ENCODE results near the gene TMEM132D. TPM values are rescaled to one million over a fixed set of nuclear protein-coding genes. Genes with fewer than 3 reads are reported as not detected.

TMEM132D gene
- total RNA-seq, 2 experiments from 2014 or later = not detected

DNA sequence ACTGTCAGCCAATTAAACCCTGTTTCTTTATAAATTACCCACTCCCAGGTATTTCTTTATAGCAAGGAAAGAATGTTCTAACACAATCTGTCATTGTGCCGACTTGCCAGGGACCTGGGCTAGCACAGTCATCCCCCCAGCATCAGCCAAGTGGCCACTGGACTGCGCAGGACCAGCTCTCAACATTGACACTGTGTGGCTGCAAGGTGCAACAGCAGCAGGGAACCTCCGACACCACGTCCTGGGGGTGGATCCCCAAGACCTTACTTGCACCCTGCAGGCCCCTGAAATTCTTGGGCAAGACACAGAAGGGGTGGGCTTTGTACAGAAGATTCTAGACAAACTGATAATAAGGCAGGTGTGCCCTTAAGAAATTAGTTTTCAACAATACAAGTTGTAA lies 741.0 kb downstream of the TMEM132D start:
- Mint-ChIP-seq H3K36me3 (ENCODE audit: low read depth) (no peaks in the 10 kb centered on the region), H3K4me3 (no peak overlapping the region), H3K4me1 (no peaks in the 10 kb centered on the region), H3K9me3 (peaks cover 10% of the 10 kb centered on the region), H3K27me3 (no peaks in the 10 kb centered on the region), H3K27ac (no peak overlapping the region)
- DNase-seq = no peak
- CTCF ChIA-PET = no interaction called here
- POLR2A ChIA-PET = no interaction called here

GRCh38 chr12:129161511-129161910 lies 742.3 kb downstream of the TMEM132D start:
- H3K27ac Mint-ChIP-seq = no peak overlapping the region
- no peak overlapping the region for H3K4me3 Mint-ChIP-seq
- ChIA-PET POLR2A (no interaction called here), CTCF (no interaction called here)
- no peaks in the 10 kb centered on the region for H3K36me3 Mint-ChIP-seq (ENCODE audit: low read depth)
- H3K4me1 Mint-ChIP-seq = no peaks in the 10 kb centered on the region
- H3K9me3 Mint-ChIP-seq = peaks cover 10% of the 10 kb centered on the region
- DNase-seq = no peak
- no peaks in the 10 kb centered on the region for H3K27me3 Mint-ChIP-seq

GRCh38 chr12:129160282-129160681 lies 743.5 kb downstream of the TMEM132D start:
- Mint-ChIP-seq H3K36me3 (ENCODE audit: low read depth) (no peaks in the 10 kb centered on the region), H3K27ac (no peak overlapping the region), H3K4me3 (no peak overlapping the region), H3K9me3 (peaks cover 7% of the 10 kb centered on the region), H3K27me3 (no peaks in the 10 kb centered on the region), H3K4me1 (no peaks in the 10 kb centered on the region)
- no peak for DNase-seq
- ChIA-PET POLR2A (no interaction called here), CTCF (no interaction called here)

DNA sequence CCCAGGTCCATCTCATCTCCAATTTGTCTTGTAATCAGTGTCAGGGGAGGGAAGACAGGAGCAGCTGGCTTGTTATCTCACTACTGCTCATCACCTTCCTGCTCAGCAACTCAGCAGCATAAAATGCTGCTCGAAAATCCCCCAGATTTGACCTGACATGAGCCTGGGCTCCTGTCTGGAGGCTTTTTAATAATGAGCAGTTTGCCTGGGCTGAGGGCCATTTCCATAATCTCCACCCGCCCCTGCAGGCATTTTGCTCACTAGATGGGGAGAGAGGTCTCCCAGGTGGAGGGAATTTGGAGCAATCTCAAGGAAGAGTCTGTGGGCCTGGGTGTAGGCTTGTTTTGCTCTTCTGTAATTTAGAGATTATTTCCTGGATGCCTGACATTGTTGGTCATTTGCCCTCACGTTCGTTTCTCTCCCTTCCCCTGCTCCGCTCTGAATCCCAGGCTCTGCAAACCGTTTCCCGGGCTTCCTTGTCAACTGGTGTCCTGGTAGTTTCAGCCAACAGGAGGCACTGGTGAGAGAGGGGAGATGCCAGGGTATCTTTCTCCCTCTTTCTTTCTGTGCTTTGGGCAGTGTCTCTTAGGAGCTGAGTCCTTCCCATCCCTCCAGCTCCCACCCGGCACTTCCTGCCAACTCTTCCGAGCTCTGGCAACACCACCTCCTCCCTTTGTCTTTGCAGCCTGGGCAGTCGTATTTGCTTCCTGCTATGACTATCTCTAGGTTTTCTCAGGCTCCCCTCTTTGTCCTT lies 751.3 kb downstream of the TMEM132D start:
- Mint-ChIP-seq H3K27me3 (no peaks in the 10 kb centered on the region), H3K4me3 (no peak overlapping the region), H3K36me3 (ENCODE audit: low read depth) (no peaks in the 10 kb centered on the region), H3K4me1 (no peaks in the 10 kb centered on the region), H3K9me3 (no peaks in the 10 kb centered on the region), H3K27ac (no peak overlapping the region)
- ChIA-PET CTCF (no interaction called here), POLR2A (interaction anchor here (0.7 kb wide), 1 partner anchor 426 kb away, joined by 3 read pairs; no protein-coding TSS in a partner anchor)
- DNase-seq = no peak

GRCh38 chr12:129150721-129151120 lies 753.1 kb downstream of the TMEM132D start:
- no peak overlapping the region for H3K27ac Mint-ChIP-seq
- H3K4me1 Mint-ChIP-seq = no peaks in the 10 kb centered on the region
- no peak overlapping the region for H3K4me3 Mint-ChIP-seq
- H3K9me3 Mint-ChIP-seq = no peaks in the 10 kb centered on the region
- ChIA-PET CTCF (interaction anchor here (0.5 kb wide), 2 partner anchors 496 to 762 kb away, joined by 3 read pairs; no protein-coding TSS in a partner anchor), POLR2A (no interaction called here)
- H3K27me3 Mint-ChIP-seq = no peaks in the 10 kb centered on the region
- H3K36me3 Mint-ChIP-seq (ENCODE audit: low read depth) = no peaks in the 10 kb centered on the region
- no peak for DNase-seq

DNA sequence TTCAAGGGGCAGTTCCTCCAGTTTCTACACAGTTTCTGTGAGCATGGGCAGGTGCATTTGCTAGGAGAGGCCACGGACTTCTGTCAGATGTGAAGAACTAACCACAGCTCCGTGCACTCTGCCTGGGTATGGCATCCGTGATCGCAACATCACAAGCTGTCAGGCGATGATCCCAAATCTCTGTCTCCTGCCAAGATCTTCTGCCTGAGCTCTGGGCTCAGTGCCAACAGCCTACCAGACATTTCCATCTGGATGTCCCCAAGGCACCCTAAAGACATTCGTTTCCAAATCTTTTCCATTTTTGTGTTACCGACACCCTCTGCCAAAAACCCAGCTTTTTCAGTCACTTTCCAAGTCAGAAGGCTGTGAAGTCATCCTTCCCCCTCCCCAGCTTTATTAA lies 758.4 kb downstream of the TMEM132D start:
- ChIA-PET CTCF (no interaction called here), POLR2A (no interaction called here)
- H3K9me3 Mint-ChIP-seq = no peaks in the 10 kb centered on the region
- H3K4me1 Mint-ChIP-seq = no peaks in the 10 kb centered on the region
- no peak for DNase-seq
- H3K4me3 Mint-ChIP-seq = no peak overlapping the region
- no peak overlapping the region for H3K27ac Mint-ChIP-seq
- no peaks in the 10 kb centered on the region for H3K27me3 Mint-ChIP-seq
- H3K36me3 Mint-ChIP-seq (ENCODE audit: low read depth) = no peaks in the 10 kb centered on the region

DNA sequence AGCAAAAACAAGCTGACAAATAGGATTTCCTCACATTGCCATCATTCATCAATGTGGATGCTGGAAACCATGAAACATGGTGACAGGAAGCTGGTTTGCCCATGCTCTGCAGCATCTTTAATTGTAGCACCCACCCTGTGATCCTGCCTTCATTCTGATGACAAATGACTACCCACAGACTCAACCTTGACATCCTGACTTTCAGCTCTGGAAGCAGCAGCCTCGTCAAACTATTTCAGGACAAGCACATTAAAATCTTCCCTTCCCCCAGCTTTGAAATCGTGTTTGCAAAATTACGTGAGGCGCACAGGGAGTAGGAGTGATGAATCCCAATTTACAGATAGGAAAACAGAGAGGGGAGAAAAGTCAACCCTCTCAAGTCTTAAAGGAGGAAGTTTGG lies 765.0 kb downstream of the TMEM132D start:
- ChIA-PET POLR2A (no interaction called here), CTCF (no interaction called here)
- no peaks in the 10 kb centered on the region for H3K4me1 Mint-ChIP-seq
- no peak overlapping the region for H3K4me3 Mint-ChIP-seq
- no peaks in the 10 kb centered on the region for H3K9me3 Mint-ChIP-seq
- H3K27me3 Mint-ChIP-seq = no peaks in the 10 kb centered on the region
- DNase-seq = no peak
- no peaks in the 10 kb centered on the region for H3K36me3 Mint-ChIP-seq (ENCODE audit: low read depth)
- H3K27ac Mint-ChIP-seq = no peak overlapping the region

DNA sequence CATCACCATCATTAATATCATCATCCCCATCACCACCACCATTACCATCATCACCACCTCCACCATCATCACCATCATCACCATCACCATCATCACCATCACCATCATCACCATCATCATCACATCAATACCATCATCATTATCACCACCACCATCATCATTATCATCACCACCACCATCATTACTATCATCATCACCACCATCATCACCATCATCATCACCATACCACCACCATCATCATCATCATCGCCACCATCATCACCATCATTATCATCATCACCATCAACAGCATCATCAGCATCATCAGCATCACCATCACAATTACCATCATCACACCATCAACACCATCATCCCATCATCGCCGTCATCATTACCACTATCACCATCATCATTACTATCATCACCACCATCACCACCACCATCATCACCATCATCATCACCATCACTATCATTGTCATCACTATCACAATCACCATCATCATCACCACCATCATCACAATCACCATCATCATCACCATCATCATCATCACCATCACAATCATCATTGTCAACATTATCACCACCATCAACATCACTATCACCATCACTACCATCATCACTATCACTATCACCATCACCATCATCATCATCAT lies 767.0 kb downstream of the TMEM132D start:
- DNase-seq = no peak
- ChIA-PET POLR2A (no interaction called here), CTCF (interaction anchor here (0.8 kb wide), 1 partner anchor 13 kb away, joined by 3 read pairs; no protein-coding TSS in a partner anchor)
- Mint-ChIP-seq H3K4me3 (no peak overlapping the region), H3K27me3 (no peaks in the 10 kb centered on the region), H3K4me1 (no peaks in the 10 kb centered on the region), H3K27ac (no peak overlapping the region), H3K36me3 (ENCODE audit: low read depth) (no peaks in the 10 kb centered on the region), H3K9me3 (no peaks in the 10 kb centered on the region)

DNA sequence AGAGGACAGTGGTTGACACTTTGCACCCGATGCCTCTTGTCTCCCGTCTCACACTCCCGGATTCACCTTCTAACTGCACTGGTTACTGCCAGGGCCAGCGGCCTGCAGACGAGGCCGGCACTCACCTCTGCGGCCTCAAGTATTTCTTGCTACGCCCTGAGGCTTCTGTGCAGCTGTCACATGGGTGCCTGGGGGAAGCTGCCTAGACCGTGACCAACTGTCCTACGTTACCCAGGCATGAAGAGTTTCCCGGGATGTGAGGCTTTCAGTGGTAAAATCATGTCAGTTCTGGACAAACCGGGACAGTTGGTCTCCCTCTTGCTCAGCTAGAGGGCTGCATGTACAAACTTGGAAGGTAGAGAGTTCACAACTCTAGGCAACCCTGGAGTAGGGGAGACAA lies 776.1 kb downstream of the TMEM132D start:
- Mint-ChIP-seq H3K27ac (no peak overlapping the region), H3K27me3 (no peaks in the 10 kb centered on the region), H3K36me3 (ENCODE audit: low read depth) (no peaks in the 10 kb centered on the region), H3K4me3 (no peak overlapping the region), H3K9me3 (no peaks in the 10 kb centered on the region), H3K4me1 (no peaks in the 10 kb centered on the region)
- ChIA-PET POLR2A (no interaction called here), CTCF (no interaction called here)
- DNase-seq = no peak

- POLR2A ChIA-PET = no interaction called here
- Mint-ChIP-seq H3K4me1 (no peaks in the 10 kb centered on the region), H3K9me3 (no peaks in the 10 kb centered on the region), H3K27ac (no peak overlapping the region), H3K27me3 (no peaks in the 10 kb centered on the region), H3K36me3 (ENCODE audit: low read depth) (no peaks in the 10 kb centered on the region), H3K4me3 (no peak overlapping the region)
- CTCF ChIA-PET = no interaction called here
- DNase-seq = no peak
Observed at GRCh38 chr12:129127211-129127610, 776.6 kb downstream of the TMEM132D start.

GRCh38 chr12:129119537-129119936 lies 784.3 kb downstream of the TMEM132D start:
- Mint-ChIP-seq H3K27ac (no peak overlapping the region), H3K36me3 (ENCODE audit: low read depth) (no peaks in the 10 kb centered on the region), H3K4me1 (no peaks in the 10 kb centered on the region), H3K9me3 (peaks cover 2% of the 10 kb centered on the region), H3K27me3 (no peaks in the 10 kb centered on the region), H3K4me3 (no peak overlapping the region)
- DNase-seq = no peak
- CTCF ChIA-PET = no interaction called here
- POLR2A ChIA-PET = no interaction called here

GRCh38 chr12:129115558-129115957 lies 788.3 kb downstream of the TMEM132D start:
- no peaks in the 10 kb centered on the region for H3K36me3 Mint-ChIP-seq (ENCODE audit: low read depth)
- H3K9me3 Mint-ChIP-seq = peaks cover under 1% of the 10 kb centered on the region
- ChIA-PET CTCF (no interaction called here), POLR2A (no interaction called here)
- H3K4me3 Mint-ChIP-seq = no peak overlapping the region
- H3K4me1 Mint-ChIP-seq = no peaks in the 10 kb centered on the region
- no peak for DNase-seq
- no peak overlapping the region for H3K27ac Mint-ChIP-seq
- H3K27me3 Mint-ChIP-seq = no peaks in the 10 kb centered on the region

DNA sequence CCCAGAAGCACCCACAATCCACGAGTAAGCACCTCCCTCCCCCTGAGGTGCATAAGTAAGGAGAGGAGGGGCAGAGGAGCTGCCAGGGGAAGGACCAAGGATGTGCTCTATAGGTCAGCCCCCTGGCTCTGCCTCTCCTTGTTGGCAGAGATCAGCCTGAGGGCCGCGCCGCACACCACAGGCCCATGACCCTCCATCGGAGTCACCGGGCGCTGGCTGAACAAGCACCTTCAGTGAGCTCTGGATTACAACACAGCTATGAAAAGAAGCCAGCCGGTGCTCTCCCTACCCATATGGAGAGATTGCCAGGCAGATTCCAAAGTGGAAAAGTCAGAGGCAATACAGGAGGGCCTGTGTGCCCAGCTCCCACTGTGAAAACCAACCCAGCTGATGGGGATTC lies 793.2 kb downstream of the TMEM132D start:
- Mint-ChIP-seq H3K36me3 (ENCODE audit: low read depth) (no peaks in the 10 kb centered on the region), H3K27ac (no peak overlapping the region), H3K27me3 (no peaks in the 10 kb centered on the region), H3K4me3 (no peak overlapping the region), H3K4me1 (no peaks in the 10 kb centered on the region), H3K9me3 (no peaks in the 10 kb centered on the region)
- DNase-seq = no peak
- ChIA-PET POLR2A (no interaction called here), CTCF (no interaction called here)

Measured in activated CD4-positive, alpha-beta T cell treated with anti-CD3 and anti-CD28 coated beads, Interleukin-2, amount 10 ng/mL, durations not matched to agents 7 days and 5 days (primary cell).